GM06990 (cell line): ENCODE measurements around the gene MLYCD.

Experiments used
- DNase-seq: peaks from one replicate; pipeline ENCODE4 v3.0.0-alpha.2; 2011; ENCODE audit not compliant: insufficient read length; ENCODE audit errors: extremely low read depth
- H3K27me3 ChIP-seq: replicated peaks from 2 replicates; pipeline ENCODE4 v1.6.0; 2011; ENCODE audit warnings: low read length; ENCODE audit not compliant: control insufficient read depth, insufficient read depth
- H3K36me3 ChIP-seq: 2 replicates; pipeline ENCODE4 v1.5.1; 2011; ENCODE audit warnings: low read length; ENCODE audit not compliant: control insufficient read depth, insufficient read depth
- H3K4me3 ChIP-seq: replicated peaks from 2 replicates; pipeline ENCODE4 v1.5.1; 2011; ENCODE audit warnings: low read depth, mild to moderate bottlenecking, control low read depth, low read length
- TF ChIP-seq, protein P1 (sequence below): IDR thresholded peaks from 2 replicates; pipeline ENCODE4 v1.5.1; 2011; ENCODE audit warnings: low read length, control low read depth, mild to moderate bottlenecking, inconsistent platforms; ENCODE audit not compliant: insufficient read depth, poor library complexity, severe bottlenecking

The MLYCD gene

DNA sequence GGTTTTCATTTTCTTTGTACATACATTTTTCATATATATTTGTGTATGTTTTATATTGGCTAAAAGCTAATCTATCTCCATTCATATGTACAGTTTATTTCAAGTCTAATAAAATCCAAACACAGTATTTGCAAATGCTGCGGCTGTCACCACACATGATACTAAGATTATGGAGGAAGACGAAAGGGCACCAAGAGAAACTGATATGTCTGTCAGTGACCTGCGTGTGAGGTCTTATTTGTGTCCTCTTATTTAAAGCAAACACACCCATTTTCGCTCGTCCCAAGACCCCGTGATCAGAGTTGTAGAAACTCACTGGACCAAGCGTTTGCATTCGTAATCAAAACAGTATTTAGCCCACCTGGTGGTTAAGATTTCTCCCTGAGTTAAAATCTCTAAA is 8.2 kb downstream of the MLYCD start:
- Histone ChIP-seq H3K36me3 (peaks cover 6% of the 10 kb centered on the region), H3K27me3 (no peaks in the 10 kb centered on the region), H3K4me3 (no peak overlapping the region)
- DNase-seq = no peak
- TF ChIP-seq, protein P1, sequence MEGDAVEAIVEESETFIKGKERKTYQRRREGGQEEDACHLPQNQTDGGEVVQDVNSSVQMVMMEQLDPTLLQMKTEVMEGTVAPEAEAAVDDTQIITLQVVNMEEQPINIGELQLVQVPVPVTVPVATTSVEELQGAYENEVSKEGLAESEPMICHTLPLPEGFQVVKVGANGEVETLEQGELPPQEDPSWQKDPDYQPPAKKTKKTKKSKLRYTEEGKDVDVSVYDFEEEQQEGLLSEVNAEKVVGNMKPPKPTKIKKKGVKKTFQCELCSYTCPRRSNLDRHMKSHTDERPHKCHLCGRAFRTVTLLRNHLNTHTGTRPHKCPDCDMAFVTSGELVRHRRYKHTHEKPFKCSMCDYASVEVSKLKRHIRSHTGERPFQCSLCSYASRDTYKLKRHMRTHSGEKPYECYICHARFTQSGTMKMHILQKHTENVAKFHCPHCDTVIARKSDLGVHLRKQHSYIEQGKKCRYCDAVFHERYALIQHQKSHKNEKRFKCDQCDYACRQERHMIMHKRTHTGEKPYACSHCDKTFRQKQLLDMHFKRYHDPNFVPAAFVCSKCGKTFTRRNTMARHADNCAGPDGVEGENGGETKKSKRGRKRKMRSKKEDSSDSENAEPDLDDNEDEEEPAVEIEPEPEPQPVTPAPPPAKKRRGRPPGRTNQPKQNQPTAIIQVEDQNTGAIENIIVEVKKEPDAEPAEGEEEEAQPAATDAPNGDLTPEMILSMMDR = no peak

DNA sequence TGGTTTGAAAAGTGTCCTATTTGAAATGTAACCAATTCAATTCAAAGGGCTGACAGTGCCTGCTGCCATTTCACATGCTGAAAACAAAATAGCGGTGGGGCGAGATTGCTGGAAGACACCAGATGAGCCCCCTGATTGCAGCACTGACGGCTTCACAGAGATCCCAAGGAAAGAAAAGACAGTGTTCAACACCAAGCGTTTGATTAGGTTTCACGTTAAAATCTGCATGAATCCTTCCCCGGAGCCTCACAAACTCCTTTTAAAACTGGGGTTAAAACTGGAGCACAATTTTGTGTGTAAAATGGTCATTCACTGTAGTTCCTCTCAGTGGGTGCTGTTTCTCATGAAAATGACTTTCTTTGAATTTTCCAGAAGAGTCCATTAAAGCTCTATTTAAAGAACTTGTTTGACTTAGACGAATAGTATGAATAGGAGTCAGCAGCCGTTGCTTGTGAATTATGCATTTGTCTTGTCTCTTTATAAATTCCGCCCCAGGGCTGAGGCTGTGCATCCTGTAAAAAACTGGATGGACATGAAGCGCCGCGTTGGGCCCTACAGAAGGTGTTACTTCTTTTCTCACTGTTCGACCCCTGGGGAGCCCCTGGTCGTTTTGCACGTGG is 8.8 kb downstream of the MLYCD start:
- TF ChIP-seq, protein P1 = no peak
- H3K27me3 ChIP-seq = no peaks in the 10 kb centered on the region
- no peak for DNase-seq
- peaks cover 10% of the 10 kb centered on the region for H3K36me3 ChIP-seq
- H3K4me3 ChIP-seq = no peak overlapping the region

DNA sequence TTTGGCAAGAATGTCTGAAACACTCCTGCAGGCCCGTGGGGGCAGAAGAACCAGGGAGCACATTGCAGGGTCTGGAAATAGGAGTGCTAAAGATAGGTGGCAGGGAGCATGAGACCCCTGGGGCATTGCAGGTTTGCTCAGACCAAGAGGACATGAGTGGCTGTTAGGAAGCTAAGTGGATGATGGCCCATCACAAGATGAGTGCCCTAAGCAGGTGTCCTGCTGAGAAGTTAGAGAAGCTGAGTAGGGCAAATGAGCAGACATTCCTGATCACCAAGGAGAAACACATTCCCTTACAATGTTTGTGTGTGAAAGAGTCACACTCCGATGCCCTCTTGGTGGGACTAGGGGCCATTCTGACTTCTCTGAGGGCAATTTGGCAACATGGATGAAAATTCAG is 9.9 kb downstream of the MLYCD start:
- TF ChIP-seq, protein P1 = no peak
- Histone ChIP-seq H3K4me3 (no peak overlapping the region), H3K27me3 (no peaks in the 10 kb centered on the region), H3K36me3 (peaks cover 11% of the 10 kb centered on the region)
- DNase-seq = no peak

DNA sequence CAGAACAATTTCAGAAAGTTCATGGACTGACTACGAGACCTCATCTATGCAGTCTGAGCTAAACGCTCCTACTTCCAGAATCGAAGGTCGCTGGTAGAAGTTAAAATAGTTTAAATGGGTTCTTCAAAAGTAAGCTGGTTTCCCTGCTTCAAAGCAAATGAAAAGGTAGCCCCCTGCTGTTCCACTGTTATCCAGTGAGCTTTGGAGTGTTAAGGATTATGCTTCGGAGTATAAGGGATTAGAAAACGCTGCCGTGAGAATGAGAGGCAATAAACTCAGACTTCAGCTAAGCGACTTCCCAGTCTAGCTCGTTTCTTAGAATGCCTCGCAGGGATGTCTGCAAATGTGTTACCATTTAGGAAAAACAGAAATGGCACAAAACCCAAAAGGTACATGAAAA is 12.4 kb downstream of the MLYCD start:
- no peak for DNase-seq
- Histone ChIP-seq H3K27me3 (no peaks in the 10 kb centered on the region), H3K4me3 (no peak overlapping the region), H3K36me3 (peaks cover 18% of the 10 kb centered on the region)
- TF ChIP-seq, protein P1 = no peak

DNA sequence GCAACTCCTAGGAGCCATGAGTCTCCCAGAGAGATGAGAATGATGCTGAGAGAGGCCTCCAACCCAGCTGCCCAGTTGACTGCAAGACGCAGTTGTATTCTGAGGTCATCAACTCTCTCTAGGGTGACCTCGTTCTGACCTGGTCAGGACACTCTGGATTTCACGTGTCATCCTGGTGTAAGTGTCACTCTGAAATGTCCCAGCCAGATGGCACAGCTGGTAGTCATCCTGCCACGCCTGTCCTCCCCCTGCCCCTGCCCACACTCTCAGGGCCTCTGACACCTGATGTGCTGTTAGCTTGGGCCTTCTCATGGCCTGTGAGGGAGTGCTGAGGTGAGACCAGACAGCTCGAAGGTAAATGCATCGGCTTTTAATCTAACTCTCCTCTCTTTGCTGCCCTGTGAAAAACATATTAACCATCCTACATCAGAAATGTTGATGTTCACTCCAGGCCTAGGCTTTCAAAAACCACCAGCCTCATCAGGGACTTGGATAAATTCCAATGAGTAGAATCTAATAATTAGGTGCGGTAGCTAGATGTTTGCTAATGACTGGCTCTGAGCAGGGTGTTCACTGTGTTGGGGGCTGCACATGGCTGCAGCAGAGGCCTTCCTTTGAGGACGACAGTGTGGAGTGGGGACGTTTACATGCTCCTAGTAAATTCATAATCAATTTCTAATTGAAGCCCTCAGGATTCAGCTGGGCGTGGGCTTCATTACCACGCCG is 13.8 kb downstream of the MLYCD start:
- Histone ChIP-seq H3K27me3 (no peaks in the 10 kb centered on the region), H3K4me3 (no peak overlapping the region), H3K36me3 (peaks cover 21% of the 10 kb centered on the region)
- TF ChIP-seq, protein P1 = no peak
- DNase-seq = no peak
